ENCODE results near the gene TTC16.
A peak's percentile ranks its signal among the peaks of the same experiment; 100 is the strongest.
"Not testable (repeated sequence)": the region's sequence is repeated elsewhere in the genome, so short reads cannot be mapped to it uniquely, and the experiment has no call there.

The TTC16 gene

DNA sequence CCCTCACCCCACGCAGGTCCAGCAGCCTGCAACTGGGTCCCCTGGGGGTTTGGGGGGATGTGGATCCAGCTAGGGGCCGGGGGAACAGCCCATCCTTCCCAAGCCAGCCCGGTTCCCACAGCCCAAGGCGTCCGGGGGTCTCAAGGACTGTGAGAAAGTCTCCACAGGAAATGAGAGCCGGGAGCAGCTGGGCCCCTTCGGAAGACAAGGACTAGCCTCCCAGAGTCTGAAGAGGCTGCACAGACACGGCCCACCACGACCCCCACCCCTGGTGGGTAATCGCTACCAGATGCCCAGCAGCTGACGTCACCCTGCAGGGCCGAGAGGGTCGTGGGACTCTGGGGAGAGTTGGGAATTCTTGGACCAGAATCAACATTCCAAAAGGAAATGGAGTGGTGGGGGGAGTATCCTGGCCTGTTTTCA is 52.0 kb downstream of the TTC16 start:
- no peak for DNase-seq (ENCODE audit: low read depth)

DNA sequence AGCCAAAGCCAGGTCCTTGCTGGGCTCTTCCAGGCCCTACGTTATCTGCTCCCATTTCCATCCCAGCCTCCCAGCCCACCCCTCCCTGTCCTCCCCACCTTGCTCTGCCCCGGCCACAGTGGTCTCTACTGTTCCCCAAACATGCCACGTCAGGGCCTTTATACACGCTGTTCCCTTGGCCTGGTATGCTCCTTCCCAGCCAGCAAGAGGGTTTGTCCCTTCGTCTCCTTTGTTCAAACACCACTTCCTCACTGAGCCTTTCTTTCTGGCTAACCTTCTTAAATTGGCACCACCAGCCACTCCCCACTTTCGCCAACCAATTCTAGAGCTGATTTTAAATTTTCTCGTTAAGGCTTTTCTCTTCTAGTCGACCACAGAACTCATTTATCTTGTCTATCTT is 52.8 kb downstream of the TTC16 start:
- no peak for DNase-seq (ENCODE audit: low read depth)

DNA sequence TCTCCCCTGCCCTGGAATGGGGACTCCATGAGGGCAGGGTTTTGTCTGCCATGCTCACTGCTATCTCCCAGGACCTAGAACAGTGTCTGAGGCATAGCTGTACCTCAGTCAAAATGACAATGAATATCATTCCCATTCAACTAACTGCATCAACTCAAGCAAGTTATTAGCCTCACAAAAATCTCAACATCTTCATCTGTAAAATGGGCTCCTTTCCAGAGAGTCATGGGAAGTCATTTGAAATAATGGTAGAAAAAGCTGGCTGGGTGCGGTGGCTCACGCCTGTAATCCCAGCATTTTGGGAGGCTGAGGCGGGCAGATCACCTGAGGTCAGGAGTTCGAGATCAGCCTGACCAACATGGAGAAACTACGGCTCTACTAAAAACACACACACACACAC is 53.2 kb downstream of the TTC16 start:
- DNase-seq (ENCODE audit: low read depth): no peak

DNA sequence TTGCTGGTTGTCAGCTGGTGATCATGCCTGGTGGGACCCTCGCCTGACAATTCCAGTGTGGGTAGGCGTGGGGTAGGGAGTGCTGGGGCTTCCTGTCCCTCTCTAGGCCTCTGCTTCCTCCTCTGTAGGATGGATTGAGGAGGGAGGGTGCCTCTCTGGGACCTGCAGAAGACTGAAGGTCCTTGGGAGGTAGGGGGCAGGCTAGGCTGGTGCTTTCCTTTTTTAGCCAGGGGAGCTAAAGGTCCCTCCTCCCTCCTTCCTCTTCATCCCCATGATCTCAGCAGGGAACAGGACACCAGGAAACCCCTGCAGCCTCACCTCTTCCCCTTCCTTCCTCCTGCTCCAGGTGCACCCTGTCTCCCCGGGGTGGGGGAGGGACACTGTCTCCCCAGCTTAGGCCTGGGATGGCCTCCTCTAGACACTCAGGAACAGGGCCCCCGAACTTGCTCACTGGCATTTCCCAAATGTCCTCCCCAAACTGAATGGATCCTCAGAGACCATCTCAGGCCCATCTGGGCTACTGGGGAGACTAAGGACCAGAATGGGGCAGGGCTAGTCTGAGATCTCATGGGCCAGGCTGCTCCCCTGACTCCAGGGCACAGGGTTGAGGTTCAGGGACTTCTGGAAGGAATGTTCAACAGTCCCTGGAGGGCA is 54.2 kb downstream of the TTC16 start:
- no peak for DNase-seq (ENCODE audit: low read depth)

DNA sequence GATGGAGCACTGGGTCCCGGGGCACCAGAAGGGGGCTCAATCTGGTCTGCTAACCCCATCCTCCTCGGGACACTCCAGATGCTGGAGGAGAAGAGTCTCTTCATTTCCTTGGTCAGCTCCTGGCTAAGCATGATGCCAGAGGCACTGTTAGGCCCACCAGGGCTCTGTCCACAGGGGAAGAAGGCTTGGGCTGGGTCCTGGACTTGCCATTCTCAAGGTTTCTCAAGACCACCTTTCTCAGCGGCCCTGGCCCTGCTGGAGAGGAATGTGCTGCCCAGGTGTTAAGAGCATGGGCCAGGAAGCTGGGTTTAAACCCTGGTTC is 54.7 kb downstream of the TTC16 start:
- DNase-seq (ENCODE audit: low read depth): no peak

DNA sequence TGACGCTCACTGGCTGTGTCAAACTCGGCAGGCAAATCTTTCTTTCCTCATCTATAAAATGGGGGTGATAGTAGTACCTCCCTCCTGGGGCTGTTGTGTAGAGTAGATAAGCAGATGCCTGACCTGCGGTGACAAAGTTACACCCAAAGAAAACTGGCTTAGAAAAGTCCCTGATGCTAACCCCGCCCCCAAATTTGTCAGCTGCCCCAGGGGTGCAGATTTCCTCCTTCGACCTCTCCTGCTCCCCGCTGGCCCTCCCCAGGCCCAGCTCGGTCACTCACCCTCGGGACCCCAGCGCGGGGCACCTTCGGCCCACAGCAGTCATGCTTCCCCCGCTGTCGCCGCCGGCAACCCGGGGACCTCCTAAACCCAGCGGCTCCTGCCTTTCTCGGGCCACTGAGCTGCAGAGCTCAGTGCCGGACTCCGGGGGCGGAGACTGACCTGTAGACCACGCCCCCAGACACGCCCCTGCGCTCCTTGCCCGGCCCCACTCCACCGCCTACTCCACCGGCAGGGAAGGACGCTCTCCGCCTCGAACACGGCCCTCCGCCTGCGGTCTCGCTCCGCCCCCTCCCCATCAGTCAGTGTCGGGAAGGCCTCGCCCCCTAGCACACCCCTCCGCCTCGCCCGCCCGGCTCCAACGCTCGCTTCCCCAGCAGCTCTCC is 55.2 kb downstream of the TTC16 start:
- peak; percentile 89 for DNase-seq (ENCODE audit: low read depth)

DNA sequence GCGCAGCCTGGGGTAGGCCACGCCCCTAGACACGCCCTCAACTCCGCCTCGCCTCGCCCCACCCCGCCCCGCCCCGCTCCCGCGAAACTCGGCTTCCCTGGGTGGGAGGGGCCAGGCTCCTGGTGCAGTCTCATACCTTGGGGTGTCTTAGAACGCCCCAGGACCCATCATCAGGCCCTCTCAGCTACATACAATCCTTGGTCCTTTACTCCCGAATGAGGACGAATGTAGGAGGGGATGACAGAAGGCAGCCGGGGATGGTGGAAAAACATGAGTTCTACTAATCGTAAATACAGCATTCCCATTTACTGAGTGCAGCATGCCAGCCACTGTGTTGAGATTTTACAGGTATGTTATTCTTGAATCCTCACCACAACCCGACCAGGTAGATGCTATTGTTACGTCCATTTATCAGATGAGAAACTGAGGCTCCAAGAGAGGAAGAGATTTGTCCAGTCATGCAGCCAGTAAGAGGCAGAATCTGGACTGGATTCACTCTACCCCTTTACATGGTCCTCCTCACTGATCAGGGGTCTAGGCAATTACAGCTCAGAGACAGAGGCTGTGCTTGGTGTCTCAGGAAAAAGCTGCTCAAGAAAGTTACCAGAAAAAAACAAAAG is 55.8 kb downstream of the TTC16 start:
- no peak for DNase-seq (ENCODE audit: low read depth)

DNA sequence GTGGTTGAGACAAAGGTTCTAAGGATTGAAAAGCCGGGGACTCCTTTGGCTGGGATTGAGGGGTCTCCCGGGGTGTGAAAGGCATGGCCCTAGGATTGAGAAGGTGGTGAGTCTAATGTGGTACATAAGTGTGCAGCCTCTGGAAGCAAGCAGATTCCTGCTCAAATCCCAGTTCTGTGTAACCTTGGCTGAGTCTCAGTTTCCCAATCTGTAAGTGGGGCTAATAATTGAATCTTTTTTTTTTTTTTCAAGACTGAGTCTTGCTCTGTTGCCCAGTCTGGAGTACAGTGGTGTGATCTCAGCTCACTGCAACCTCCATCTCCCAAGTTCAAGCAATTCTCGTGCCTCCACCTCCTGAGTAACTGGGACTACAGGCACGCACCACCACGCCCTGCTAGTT is 56.7 kb downstream of the TTC16 start:
- no peak for DNase-seq (ENCODE audit: low read depth)

DNA sequence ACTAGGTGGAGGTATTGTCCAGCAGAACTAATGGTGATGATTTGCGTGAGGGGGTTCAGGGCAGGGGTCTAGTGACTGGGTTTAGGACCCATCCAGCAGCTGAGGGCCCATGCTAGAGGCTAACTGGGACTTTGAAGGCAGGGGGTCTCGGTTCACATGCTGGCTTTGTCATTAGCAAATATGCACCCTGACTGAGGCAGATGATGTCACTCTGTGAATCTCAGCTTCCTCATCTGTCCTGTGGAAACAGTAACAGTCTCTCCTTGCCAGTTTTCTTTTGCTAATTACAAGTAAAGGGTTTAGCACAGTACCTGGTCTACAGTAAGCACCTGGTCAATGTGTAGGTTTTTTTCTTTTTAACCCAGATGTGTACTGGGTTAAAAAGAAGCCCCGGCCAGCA is 57.4 kb downstream of the TTC16 start:
- DNase-seq (ENCODE audit: low read depth): no peak

DNA sequence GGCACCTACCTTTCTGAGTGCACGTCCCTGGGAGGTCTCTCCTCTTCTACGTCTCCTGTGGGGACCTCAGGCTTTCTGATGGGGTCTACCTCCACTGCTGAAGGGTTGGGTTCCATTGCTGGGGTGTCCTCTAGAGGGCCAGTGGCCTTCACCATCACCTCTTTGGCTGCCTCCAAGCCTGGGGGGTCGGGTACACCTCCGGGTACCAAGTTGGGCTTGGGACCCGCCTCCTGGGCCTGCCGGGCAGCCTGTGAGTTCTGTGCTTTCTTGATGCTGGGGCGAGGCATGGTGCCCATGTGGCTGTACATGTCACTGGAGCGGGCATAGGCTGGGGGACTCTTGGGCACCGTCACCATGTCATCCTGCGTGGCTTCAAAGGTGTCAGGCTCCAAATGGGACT is 58.1 kb downstream of the TTC16 start:
- no peak for DNase-seq (ENCODE audit: low read depth)

DNA sequence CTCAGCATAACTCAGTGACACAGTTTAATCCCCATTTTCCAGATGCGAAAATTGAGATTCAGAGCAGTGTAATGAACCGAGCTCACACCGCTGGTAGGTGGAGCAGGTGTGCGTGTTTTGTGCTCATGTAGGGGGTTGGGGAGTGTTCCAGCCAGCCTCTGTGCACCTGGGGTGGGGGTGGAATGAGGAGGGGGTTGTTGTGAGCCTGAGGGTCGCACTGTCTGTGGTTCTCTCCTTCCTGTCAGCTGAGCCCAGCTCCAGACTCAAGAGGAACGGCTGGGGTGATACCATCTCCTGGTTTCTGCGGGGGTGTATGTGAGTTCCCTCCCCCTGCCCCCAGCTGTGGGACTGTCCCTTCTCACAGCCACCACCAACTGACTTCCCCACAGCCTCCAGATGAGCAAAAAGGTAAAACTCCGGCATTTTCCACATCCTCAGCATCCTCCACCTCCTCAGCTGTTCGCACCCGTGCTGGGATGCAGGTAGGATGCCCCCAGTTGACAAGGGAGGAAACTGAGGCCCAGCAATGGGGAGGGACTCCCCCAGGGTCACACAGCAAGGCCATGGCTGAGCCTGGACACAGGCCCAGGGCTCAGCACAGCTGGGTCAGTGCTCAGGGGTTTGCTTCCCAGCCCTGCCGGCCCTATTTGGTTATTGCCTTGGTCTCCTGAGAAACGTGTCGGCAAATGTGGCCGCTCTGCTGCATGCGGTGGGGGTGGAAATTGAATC is 60.5 kb downstream of the TTC16 start:
- DNase-seq (ENCODE audit: low read depth): no peak

DNA sequence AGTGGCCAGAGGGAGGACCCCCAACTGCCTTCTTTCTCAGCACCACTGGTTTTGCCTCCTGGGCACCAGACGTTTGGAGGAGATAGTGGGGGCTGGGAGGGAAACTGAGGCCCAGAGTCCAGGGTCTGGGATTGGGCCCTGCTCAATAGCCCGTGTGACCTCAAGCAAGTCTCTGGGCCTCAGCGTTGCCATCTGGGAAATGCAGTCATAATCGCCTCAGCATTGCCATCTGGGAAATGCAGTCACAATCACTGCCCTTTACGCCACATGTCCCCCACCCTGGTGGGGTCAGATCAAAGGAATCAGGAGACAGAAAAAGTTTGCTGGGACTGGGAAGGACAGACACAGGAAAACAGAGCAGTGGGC is 61.0 kb downstream of the TTC16 start:
- no peak for DNase-seq (ENCODE audit: low read depth)

DNA sequence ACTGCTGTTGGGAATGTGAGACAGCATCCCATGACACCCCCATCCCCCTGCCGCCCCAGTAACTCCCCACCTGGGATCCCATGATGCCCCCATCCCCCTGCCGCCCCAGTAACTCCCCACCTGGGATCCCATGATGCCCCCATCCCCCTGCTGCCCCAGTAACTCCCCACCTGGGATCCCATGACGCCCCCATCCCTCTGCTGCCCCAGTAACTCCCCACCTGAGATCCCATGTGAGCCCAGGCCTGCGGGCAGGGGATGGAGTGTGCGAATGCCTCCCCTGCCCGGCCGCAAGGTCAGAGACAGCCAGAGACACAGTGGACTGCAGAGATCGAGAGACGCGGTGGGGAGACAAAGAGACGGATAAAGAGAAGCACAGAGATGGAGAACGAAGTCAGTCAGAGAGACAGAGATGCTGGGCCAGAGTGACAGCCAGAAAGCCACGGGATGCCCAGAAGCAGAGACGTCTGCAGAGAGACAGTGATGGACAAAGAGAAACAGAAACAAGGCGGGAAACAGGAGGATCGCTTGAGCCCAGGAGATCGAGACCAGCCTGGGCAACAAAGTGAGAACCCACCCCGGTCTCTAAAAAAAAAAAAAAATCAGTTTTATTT is 61.6 kb downstream of the TTC16 start:
- no peak for DNase-seq (ENCODE audit: low read depth)

DNA sequence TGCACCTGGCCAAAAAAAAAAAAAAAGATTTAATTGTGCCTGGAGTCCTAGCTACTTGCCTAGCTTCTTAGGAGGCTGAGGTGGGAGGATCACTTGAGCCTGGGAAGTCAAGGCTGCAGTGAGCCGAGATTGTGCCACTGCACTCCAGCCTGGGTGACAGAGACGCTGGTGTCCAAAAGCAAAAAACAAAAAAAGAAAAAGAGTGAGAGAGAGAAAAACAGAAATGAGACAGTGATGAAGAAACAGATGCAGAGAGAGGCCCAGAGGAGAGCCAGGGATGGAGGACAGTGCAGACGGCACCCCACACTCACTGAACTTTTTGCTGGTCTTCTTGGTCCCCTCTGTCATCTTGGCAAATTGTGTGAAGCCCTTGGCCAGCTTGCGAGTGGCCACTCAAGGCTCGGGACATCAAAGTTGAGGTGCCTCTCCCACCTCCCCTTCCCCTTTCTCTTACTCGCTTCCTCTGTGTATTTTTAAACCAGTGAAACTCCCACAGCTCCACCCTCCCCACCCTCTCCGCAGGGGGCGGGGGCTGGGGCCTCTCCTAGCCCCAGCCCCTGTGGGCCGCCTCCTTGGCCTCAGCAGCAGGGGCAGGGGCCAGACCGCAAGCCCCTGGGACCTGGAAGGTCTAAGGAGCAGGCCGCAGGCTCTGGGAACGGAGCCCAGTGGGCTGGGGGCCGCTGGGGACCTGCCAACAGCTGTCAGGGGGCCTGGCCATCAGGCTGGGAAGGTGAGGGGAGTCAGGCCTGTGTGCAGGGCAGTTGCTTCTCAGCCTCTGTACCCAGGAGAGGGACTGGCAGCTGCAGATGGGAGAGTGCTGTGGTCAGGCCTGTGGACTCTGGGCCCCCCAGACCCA is 62.6 kb downstream of the TTC16 start, which contains the start of gene SH2D3C:
TSS of gene SH2D3C (minus strand) at position 387 of the 856 bp plus-strand sequence. CDS start at position 348, 39 bp downstream.
- no peak for DNase-seq (ENCODE audit: low read depth)

DNA sequence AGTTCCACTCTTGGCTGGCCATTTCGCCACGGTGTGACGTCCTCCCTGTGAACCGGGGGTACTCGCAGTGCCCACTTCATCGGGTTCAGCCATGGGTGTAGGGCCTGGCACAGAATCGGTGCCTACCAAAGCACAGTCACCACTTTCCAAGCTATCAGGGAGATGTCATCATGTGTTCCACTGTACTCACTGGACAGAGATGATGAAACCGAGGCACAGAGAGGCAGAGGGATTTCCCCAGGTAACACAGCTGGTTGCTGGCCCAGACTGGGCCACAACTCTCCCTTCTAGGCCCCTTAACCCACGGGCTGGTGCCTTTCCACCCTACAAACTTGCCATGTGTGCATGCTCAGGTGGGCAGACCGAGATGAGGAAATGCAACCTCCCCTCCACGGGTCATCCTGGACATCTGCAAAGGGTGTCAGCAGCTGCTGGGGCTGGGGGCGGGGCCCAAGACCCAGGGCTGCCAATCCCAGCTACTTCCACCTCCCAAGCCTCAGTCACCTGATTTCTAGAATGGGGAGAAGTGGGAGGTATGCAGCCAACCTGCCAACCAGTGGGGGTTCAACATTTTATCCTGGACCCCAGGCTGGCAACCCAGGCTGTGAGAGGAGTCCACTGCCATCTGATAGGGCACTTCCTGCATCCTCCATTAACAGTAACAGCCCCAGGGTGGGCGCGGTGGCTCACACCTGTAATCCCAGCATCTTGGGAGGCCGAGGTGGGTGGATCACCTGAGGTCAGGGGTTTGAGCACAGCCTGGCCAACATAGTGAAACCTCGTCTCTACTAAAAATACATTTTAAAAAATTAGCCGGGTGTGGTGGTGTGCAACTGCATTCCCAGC is 63.5 kb downstream of the TTC16 start:
- DNase-seq (ENCODE audit: low read depth): no peak

DNA sequence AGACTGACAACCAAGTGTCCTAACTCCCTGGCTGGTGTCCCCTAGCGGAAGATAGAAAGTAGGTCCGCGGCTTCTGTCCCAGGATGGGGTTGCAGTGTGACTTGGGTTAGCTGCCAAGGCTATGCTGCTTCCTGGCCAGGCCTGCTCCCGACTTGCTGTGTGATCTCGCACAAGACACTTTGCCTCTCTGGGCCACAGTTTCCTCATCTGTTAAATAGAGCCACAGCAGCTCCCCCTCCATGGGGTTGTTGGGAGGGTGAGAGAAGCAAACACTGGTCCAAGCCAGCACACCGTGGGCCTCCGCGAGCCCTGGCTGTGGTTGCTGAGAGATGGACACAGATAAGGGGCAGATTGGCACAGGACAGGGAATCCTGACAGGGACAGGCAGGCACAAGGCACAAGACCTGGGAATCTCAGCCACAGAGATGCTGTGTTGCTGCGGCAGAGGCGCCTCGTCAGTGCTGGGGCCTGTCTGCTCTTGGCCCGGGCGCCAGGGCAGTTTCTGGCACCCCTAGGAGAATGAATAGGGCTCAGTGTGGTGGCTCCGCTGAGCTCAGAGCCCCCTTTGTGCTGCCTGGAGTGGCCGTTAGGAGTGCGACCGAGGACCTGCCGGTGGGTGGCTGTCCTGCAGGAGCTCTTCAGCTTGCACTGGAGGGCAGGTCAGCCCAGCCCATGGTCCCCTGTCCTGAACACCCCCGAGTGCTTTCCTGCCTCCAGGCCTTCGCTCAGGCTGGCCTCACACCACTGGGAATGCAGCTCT is 64.4 kb downstream of the TTC16 start:
- no peak for DNase-seq (ENCODE audit: low read depth)

DNA sequence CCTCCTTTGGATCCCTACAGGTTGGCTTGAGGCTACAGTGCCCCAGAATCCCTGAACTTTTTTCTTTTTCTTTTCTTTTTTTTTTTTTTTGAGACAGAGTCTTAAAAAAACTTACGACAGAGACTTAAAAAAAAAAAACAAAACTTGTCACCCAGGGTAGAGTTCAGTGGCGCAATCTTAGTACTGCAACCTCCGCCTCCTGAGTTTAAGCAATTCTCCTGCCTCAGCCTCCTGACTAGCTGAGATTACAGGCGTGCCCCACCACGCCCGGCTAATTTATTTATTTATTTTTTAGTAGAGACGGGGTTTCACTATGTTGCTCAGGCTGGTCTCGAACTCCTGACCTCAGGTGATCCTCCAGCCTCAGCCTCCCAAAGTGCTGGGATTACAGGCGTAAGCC is 65.0 kb downstream of the TTC16 start:
- not testable (repeated sequence) for DNase-seq (ENCODE audit: low read depth)
